ENCODE data around the gene RPIA.

The RPIA gene

GRCh38 chr2:88687384-88687783, 4.1 kb upstream of the RPIA start:
- DNase-seq: no peak

GRCh38 chr2:88690591-88691338, 708 bp upstream of the RPIA start:
- DNase-seq: no peak

- no peak for DNase-seq
Measured at GRCh38 chr2:88692187-88692586, 714 bp downstream of the RPIA start.

GRCh38 chr2:88693911-88694414, 2.5 kb downstream of the RPIA start:
- no peak for DNase-seq

GRCh38 chr2:88696611-88697010, 5.1 kb downstream of the RPIA start:
- DNase-seq: no peak

- DNase-seq: no peak
Measured at GRCh38 chr2:88697370-88698026, 6.0 kb downstream of the RPIA start.

GRCh38 chr2:88698027-88698413, 6.5 kb downstream of the RPIA start:
- no peak for DNase-seq

GRCh38 chr2:88698498-88699233, 7.2 kb downstream of the RPIA start:
- DNase-seq: no peak

GRCh38 chr2:88707003-88707402, 15.5 kb downstream of the RPIA start:
- DNase-seq: no peak

GRCh38 chr2:88709181-88709631, 17.7 kb downstream of the RPIA start:
- DNase-seq: no peak

- no peak for DNase-seq
Measured at GRCh38 chr2:88711289-88711688, 19.8 kb downstream of the RPIA start.

GRCh38 chr2:88711897-88712296, 20.4 kb downstream of the RPIA start:
- no peak for DNase-seq

- DNase-seq: no peak
Measured at GRCh38 chr2:88713408-88713807, 21.9 kb downstream of the RPIA start.

GRCh38 chr2:88714667-88715066, 23.2 kb downstream of the RPIA start:
- no peak for DNase-seq

- DNase-seq: no peak
Measured at GRCh38 chr2:88720399-88720798, 28.9 kb downstream of the RPIA start.

- no peak for DNase-seq
Measured at GRCh38 chr2:88721268-88721667, 29.8 kb downstream of the RPIA start.

- DNase-seq: no peak
Measured at GRCh38 chr2:88724643-88725332, 33.3 kb downstream of the RPIA start.

- DNase-seq: no peak
Measured at GRCh38 chr2:88729061-88729745, 37.7 kb downstream of the RPIA start.

GRCh38 chr2:88733155-88733902, 41.9 kb downstream of the RPIA start:
- no peak for DNase-seq

GRCh38 chr2:88735133-88735532, 43.7 kb downstream of the RPIA start:
- DNase-seq: no peak

- DNase-seq: no peak
Measured at GRCh38 chr2:88735853-88736252, 44.4 kb downstream of the RPIA start.

- no peak for DNase-seq
Measured at GRCh38 chr2:88736437-88736836, 45.0 kb downstream of the RPIA start.

All from NCI-H510A treated with DMSO at 0.1 percent for 48 hours (cell line).